ENCODE measurements around the gene PSMD13.

GRCh38 chr11:294780-295179 lies 58.0 kb downstream of the PSMD13 start:
- TF ChIP-seq, protein P1, sequence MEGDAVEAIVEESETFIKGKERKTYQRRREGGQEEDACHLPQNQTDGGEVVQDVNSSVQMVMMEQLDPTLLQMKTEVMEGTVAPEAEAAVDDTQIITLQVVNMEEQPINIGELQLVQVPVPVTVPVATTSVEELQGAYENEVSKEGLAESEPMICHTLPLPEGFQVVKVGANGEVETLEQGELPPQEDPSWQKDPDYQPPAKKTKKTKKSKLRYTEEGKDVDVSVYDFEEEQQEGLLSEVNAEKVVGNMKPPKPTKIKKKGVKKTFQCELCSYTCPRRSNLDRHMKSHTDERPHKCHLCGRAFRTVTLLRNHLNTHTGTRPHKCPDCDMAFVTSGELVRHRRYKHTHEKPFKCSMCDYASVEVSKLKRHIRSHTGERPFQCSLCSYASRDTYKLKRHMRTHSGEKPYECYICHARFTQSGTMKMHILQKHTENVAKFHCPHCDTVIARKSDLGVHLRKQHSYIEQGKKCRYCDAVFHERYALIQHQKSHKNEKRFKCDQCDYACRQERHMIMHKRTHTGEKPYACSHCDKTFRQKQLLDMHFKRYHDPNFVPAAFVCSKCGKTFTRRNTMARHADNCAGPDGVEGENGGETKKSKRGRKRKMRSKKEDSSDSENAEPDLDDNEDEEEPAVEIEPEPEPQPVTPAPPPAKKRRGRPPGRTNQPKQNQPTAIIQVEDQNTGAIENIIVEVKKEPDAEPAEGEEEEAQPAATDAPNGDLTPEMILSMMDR (IDR thresholded peaks at IDR 0.05): no peak
- TF ChIP-seq EZH2 (IDR thresholded peaks at IDR 0.05; ENCODE audit: borderline replicate concordance, insufficient read depth, low read depth, low read length, poor library complexity, severe bottlenecking): no peak

Measured in B cell (primary cell).